ENCODE results near the gene BBX.

- TF ChIP-seq REST (IDR thresholded peaks at IDR 0.05; ENCODE audit: insufficient read depth in 1 of 2, low read depth in 2 of 2, low read length in 2 of 2), result no peak
- TF ChIP-seq POLR2AphosphoS5 (IDR thresholded peaks at IDR 0.05; ENCODE audit: low read depth, low read length), result no peak
- TF ChIP-seq TAF1 (IDR thresholded peaks at IDR 0.05; ENCODE audit: borderline replicate concordance, insufficient read depth, low read length), result no peak
- TF ChIP-seq SIN3A (IDR thresholded peaks at IDR 0.05; ENCODE audit: borderline replicate concordance, insufficient read depth, low read length), result no peak
Measured at GRCh38 chr3:107790612-107791011, 267.9 kb downstream of the BBX start.

Data from PFSK-1 (cell line).